SH-SY5Y (cell line): ENCODE data around the gene ST3GAL6.

ENCODE experiments used
- GATA2 ChIP-seq: IDR thresholded peaks from 2 replicates; pipeline ENCODE4 v1.6.1; 2011; ENCODE audit warnings: mild to moderate bottlenecking, low read depth, low read length
- GATA3 ChIP-seq: IDR thresholded peaks from 2 replicates; pipeline ENCODE4 v1.6.1; 2011; ENCODE audit warnings: low read depth, mild to moderate bottlenecking, low read length, moderate library complexity

- TF ChIP-seq GATA2 (no peak), GATA3 (no peak)
These were observed 25.8 kb upstream of the ST3GAL6 start for GRCh38 chr3:98737301-98737700.
